Measurements from ENCODE around the gene LRFN2.

The LRFN2 gene

DNA sequence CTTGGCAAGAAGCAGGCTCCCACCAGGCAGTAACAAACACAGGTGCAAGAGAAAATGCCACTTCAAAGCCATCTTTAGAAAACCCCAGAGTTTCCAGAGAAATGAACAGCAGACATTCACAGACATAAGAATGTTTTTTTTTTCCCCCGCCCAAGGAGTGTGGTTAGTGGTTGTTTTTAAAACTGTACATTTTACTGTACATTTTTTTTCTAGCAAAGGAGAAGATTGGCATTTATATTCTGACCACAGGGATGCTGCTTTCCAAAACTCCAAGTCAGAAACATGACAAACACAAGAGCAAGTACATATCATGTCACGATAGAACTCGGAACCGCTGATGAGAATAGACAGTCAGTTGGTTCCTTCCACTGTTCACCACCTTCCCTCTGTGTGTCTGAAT is 197.9 kb downstream of the LRFN2 start:
- in situ Hi-C loops (cut with MboI; ENCODE audit: low sequenced_read_pairs, unreplicated experiment) = no loop called here
- DNase-seq (ENCODE audit: low spot score) = peak; percentile 0
- TF ChIP-seq, protein P1, sequence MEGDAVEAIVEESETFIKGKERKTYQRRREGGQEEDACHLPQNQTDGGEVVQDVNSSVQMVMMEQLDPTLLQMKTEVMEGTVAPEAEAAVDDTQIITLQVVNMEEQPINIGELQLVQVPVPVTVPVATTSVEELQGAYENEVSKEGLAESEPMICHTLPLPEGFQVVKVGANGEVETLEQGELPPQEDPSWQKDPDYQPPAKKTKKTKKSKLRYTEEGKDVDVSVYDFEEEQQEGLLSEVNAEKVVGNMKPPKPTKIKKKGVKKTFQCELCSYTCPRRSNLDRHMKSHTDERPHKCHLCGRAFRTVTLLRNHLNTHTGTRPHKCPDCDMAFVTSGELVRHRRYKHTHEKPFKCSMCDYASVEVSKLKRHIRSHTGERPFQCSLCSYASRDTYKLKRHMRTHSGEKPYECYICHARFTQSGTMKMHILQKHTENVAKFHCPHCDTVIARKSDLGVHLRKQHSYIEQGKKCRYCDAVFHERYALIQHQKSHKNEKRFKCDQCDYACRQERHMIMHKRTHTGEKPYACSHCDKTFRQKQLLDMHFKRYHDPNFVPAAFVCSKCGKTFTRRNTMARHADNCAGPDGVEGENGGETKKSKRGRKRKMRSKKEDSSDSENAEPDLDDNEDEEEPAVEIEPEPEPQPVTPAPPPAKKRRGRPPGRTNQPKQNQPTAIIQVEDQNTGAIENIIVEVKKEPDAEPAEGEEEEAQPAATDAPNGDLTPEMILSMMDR (IDR thresholded peaks at IDR 0.05; ENCODE audit: borderline replicate concordance, control extremely low read depth, extremely low read depth, insufficient read depth, missing control alignments) = no peak

DNA sequence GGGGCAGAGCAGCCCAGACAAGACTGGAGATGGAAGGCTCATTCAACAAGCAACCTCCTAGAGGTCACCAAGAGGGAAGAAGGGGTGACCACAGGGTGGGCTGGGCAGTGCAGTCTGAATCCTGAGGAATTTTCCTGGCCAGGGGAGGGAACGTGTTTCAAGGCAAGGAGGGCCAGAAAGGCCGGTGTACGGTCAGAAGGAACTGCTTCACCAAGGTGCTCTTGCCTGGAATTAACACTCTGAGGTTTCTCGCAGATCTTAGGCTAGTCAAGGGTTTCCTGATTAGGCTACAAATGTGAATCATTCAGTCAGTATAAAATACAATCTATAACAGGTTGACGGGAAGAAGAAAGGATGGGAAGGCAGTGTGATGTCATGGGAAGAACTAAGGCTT is 199.3 kb downstream of the LRFN2 start:
- DNase-seq (ENCODE audit: low spot score) = no peak
- TF ChIP-seq, protein P1 (IDR thresholded peaks at IDR 0.05; ENCODE audit: borderline replicate concordance, control extremely low read depth, extremely low read depth, insufficient read depth, missing control alignments) = no peak
- in situ Hi-C loops (cut with MboI; ENCODE audit: low sequenced_read_pairs, unreplicated experiment) = no loop called here

DNA sequence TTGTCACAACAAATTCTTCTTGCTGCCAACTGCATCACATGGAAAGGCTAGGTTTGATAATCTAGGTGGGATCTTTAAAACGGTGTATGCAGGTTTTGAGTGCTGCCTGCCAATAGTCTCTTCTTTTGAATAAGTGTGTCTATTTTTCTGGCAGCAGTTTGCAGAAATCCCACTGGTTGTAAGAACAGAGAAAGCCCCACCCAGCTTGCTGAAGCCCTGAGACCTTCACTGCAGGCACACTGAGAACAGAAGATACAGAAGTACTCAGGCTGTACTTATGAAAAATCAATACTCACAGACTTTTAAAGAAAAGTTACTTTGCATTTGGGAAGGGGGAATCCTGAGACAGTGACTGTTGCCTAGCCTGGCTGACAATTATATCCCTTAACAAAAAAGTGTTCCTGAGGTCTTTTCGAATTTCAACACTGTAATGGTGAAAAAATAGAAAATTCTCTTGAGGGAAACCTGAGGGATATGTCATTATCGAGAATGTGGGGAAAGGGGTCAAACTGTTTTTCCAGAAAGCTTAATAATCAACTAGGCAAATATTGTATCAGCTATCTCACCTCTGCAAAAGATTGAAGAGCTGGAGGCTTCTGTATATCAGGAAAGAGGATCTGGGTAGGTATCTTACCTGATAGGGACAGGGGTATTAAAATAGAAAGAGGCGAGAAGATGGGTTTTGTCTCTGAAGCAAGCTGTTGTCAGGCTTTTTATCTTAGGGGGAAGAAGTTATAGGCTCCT is 199.9 kb downstream of the LRFN2 start:
- TF ChIP-seq, protein P1 (IDR thresholded peaks at IDR 0.05; ENCODE audit: borderline replicate concordance, control extremely low read depth, extremely low read depth, insufficient read depth, missing control alignments) = no peak
- in situ Hi-C loops (cut with MboI; ENCODE audit: low sequenced_read_pairs, unreplicated experiment) = no loop called here
- peak; percentile 2 for DNase-seq (ENCODE audit: low spot score)

DNA sequence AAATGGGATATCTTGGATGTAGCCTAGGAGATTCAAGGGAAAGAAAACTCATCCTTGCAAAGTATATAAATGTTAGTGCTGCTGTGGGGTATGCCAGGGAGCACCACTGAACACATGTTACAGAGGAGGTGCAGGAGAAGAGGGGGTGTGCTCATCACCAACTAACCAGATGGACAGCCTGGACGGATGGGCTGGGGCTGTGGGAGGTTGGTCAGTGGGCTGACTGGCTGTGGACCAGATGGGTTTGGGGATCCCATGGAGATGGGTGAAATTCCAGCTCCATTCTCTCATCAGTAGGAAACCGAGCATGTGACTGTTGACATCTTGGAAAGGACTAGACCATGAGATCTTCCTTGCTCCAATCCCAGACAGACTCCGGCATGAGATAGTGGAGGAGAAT is 201.0 kb downstream of the LRFN2 start:
- DNase-seq (ENCODE audit: low spot score) = no peak
- in situ Hi-C loops (cut with MboI; ENCODE audit: low sequenced_read_pairs, unreplicated experiment) = no loop called here
- TF ChIP-seq, protein P1 (IDR thresholded peaks at IDR 0.05; ENCODE audit: borderline replicate concordance, control extremely low read depth, extremely low read depth, insufficient read depth, missing control alignments) = no peak

DNA sequence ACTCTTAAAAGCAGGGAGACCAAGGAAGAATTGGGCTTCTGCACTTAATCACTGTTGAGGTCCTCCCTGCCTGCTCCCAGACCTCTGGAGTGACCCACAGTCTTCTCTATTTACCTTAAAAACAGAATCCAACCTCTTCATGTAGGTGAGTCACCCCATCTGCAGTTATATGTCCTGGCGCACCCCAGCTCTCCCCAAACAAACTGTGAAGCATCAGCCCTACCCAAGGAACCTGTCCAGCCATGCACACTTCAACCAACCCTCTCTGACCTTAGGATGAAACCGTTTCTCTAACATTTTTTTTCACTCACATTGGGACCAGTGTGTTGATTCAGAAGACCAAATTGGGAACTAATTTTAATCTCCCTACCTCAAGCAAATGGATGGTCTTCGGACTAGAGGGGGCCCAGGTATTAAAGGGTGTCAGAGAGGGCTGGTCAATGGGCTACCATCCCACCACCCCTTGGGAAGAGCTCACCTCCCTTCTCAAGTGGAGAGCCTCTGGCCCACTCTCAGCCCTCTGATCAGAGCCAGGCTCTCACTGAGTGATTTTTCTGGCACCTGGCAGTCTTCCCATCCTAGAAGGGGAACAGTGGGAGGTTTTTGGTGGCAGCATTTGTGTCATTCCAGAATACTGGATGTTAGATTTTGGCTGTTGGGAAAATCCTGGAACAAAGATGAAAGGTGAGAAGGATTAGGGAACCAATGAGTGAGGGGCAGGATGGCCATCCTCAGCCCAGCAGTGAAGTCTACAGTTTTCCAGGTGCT is 203.6 kb downstream of the LRFN2 start:
- in situ Hi-C loops (cut with MboI; ENCODE audit: low sequenced_read_pairs, unreplicated experiment) = no loop called here
- TF ChIP-seq, protein P1 (IDR thresholded peaks at IDR 0.05; ENCODE audit: borderline replicate concordance, control extremely low read depth, extremely low read depth, insufficient read depth, missing control alignments) = no peak
- DNase-seq (ENCODE audit: low spot score) = no peak

DNA sequence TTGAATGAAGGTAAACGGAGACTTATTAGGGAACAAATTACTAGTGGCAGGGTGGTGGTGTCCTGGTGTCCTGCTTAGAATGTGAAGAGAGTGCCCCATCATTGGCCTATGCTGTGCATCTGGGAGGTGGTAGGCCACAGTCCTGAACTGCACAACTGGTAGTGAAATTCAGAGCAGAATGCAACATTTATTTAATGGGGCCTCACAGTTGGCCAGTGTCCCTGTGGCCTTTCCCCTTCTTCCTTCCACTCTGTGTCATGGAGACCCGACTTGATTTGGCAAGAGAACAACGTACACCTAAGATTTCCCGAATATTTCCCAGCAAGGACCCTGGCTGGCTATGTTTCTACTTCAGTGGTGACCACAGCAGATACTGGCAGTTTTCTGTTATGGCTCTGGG is 206.9 kb downstream of the LRFN2 start:
- no peak for DNase-seq (ENCODE audit: low spot score)
- TF ChIP-seq, protein P1 (IDR thresholded peaks at IDR 0.05; ENCODE audit: borderline replicate concordance, control extremely low read depth, extremely low read depth, insufficient read depth, missing control alignments) = no peak
- in situ Hi-C loops (cut with MboI; ENCODE audit: low sequenced_read_pairs, unreplicated experiment) = no loop called here
